GM19467 (cell line): Measurements from ENCODE around the gene ZGRF1.
"Not testable (repeated sequence)": the region's sequence is repeated elsewhere in the genome, so short reads cannot be mapped to it uniquely, and the experiment has no call there.

Experiments used
- ATAC-seq: cut with Tn5 transposase; IDR thresholded peaks from one replicate; pipeline ENCODE4 v1.9.1; 2021; ENCODE audit warnings: mild to moderate bottlenecking, moderate library complexity; ENCODE audit not compliant: unreplicated experiment

The ZGRF1 gene

DNA sequence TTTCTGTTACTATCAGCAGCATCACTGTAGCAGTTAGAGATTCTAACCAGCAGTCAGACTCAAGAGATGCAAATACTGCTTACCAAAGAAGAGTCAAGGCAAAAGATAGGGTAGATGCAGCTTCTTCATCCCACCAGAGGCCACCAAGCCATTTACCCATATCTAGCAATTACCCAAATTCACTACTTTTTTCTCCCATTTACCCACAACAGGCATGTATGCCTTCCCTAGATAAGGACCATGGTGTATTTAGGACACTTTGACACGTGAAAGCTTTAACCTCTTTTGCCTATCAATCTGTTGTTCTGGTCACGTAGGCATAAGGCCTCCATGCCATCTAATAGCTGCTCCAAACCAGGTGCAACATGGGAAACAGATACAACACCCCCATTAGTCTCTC, 5.8 kb upstream of the ZGRF1 start:
- no peak for ATAC-seq

- peak; percentile 1 for ATAC-seq
These were observed 800 bp upstream of the ZGRF1 start for GRCh38 chr4:112637552-112637866.

GRCh38 chr4:112633477-112634235, 3.1 kb downstream of the ZGRF1 start:
- no peak for ATAC-seq

DNA sequence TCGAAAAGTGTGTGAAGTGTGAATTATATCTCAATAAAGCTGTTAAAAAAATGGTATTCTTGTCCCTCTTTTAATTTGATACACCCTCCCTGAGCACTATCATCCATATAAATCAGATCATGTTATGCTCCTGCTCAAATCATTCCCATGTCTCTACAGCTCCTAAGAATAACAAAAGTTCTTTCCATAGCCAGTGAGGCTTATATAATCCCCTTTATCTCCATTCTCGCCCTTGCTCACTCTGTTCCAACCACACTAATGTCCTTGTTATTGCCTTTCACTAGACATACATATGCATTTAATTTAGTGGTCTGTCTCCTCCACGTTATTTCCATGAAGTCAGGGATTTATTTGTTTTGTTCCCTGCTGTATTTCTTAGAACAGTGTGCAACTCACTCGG, 10.5 kb downstream of the ZGRF1 start:
- no peak for ATAC-seq

DNA sequence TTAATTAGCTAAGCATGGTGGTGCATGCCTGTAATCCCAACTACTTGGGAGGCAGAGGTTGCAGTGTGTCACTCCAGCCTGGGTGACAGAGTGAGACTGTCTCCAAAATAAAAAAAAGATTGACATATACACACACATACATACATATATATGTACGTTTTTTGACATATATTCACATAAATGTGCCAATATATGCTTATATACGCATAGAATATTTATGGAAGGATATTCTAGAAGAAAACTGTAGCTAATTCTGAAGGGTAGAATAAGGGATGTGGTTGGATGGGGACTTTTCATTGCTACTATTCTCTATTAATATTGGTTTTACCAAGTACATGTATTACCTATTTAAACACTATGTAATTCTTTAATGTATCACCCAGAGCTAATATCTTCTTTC, 19.7 kb downstream of the ZGRF1 start:
- no peak for ATAC-seq

DNA sequence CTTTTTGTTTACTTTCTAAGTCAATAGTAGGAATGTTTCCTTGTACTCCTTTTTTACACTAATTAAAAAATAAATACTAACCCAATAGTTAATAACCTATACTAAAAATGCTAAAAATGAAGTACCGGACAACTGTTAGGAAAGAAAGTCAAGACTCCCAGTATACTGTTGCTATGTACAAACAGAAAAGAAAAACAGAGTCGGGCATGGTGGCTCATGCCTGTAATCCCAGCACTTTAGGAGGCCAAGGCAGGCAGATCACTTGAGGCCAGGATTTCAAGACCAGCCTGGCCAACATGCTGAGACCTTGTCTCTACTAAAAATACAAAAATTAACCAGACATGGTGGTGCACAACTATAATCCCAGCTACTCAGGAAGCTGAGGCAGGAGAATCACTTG, 23.9 kb downstream of the ZGRF1 start:
- ATAC-seq: not testable (repeated sequence)

- no peak for ATAC-seq
These were observed 32.1 kb downstream of the ZGRF1 start for GRCh38 chr4:112604589-112604988.

DNA sequence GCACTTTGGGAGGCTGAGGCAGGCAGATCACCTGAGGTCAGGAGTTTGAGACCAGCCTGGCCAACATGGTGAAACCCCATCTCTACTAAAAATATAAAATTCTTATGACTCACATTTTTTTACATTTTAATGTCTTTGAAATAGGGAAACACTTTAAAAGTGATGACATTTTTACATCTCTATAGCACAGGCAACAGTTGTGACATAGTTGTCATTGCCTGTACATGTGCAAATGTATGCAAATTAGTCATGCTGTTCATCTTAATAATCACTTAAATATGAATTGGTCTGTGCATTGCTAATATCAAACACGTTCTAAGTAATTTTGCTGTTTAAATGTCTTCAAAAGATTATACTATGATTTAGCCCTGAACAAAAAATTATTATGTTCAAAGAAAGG, 41.7 kb downstream of the ZGRF1 start:
- ATAC-seq: no peak

- peak; percentile 60 for ATAC-seq
These were observed 43.1 kb downstream of the ZGRF1 start for GRCh38 chr4:112593438-112594133.

DNA sequence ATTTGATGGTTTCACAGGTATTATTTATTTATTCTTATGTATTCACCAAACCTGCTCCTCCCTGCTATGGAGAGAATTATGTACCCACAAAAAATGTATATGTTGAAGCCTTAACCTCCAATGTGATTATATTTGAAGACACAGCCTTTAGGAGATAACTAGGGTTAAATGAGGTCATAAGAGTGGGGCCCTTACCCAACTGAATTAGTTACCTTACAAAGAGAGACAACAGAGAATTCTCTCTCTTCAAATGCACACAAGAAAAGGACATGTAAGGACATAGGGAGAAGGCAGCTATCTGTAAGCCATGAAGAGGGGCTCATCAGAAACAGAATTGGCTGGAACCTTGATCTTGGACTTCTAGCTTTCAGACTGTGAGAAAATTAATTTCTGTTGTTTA, 44.0 kb downstream of the ZGRF1 start:
- ATAC-seq: no peak

DNA sequence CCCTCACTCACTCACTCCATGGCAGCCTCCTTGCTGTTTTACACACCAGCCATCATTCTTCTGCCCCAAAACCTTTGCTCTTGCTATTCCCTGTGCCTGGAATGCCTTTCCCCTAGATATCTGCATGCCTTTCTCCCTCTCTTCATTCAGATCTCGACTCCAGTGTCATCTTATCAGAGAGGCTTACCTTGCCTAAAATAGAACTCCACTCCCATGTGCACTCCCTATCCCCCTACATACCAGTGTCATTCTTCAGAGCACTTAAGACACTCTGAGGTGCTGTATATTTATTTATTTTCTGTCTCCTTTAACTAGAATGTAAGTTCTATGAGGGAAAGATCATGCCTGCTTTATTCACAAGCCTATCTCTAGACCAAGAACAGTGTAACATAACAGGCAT, 45.1 kb downstream of the ZGRF1 start:
- ATAC-seq: no peak

GRCh38 chr4:112589206-112589605, 47.5 kb downstream of the ZGRF1 start:
- ATAC-seq: no peak

GRCh38 chr4:112585977-112586736, 50.6 kb downstream of the ZGRF1 start:
- no peak for ATAC-seq

DNA sequence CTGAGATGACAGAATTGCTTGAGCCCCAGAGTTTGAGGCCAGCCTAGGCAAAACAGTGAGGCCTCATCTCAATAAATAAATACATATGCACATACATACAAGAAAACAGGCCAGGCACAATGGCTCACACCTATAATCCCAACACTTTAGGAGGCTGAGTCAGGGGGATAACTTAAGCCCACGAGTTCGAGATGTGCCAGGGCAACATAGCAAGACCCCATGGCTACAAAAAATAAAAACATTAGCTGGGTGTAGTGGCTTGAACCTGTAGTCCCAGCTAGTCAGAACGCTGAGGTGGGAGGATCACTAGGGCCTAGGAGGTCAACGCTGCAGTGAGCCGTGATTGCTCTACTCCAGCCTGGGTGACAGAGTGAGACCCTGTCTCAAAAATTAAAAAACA, 69.2 kb downstream of the ZGRF1 start:
- ATAC-seq: no peak

DNA sequence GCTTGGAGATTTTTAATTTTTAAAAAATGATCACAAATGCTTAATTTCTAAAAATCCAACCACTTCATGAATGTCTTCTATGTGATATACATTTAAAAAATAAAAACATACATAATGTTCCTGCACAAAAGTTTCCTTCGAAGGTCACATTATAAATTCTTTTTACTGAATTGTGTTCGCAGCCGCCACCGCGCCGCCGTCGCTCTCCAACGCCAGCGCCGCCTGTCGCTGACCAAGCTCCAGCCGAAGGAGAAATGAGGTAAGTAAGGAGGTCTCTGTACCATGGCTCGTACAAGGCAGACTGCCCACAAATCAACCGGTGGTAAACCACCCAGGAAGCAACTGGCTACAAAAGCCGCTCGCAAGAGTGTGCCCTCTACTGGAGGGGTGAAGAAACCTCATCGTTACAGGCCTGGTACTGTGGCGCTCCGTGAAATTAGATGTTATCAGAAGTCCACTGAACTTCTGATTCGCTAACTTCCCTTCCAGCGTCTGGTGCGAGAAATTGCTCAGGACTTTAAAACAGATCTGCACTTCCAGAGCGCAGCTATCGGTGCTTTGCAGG, 71.9 kb downstream of the ZGRF1 start:
- ATAC-seq: no peak

DNA sequence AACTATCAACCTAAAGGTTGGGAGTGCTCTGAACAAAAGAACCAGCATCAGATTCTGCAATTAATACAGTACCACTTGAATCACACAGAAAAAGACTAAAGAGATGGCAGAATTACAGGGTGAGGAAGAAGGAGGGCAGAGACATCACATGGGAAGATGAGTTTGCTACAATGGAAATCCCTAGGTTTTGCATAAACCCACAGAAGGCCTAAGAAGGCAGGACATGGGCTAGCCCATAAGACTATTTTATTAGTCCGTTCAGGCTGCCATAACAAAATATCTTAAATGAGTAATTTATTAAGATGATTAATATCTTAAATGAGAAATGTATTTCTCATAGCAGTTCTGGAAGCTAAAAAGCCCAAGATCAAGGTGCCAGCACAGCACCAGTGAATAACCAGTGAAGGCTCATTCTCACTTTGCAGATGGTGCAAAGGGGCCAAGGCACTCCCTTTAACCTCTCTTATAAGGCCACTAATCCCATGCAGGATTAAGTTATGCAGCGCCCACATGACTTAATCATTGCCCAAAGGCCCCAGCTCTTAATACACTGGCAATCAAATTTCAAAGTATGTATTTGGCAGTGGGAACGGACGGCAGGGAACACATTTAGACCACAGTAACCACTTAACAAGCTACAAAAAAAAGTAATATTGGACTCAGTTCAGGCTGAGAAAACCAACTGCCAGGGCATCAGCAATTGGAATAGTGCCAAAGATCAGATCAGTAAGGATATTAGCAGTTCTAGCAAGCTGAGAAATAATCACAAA, 73.1 kb downstream of the ZGRF1 start:
- no peak for ATAC-seq

GRCh38 chr4:112562254-112562879, 74.3 kb downstream of the ZGRF1 start:
- ATAC-seq: no peak

- ATAC-seq: peak; percentile 66
These were observed 76.6 kb downstream of the ZGRF1 start for GRCh38 chr4:112560084-112560483.

DNA sequence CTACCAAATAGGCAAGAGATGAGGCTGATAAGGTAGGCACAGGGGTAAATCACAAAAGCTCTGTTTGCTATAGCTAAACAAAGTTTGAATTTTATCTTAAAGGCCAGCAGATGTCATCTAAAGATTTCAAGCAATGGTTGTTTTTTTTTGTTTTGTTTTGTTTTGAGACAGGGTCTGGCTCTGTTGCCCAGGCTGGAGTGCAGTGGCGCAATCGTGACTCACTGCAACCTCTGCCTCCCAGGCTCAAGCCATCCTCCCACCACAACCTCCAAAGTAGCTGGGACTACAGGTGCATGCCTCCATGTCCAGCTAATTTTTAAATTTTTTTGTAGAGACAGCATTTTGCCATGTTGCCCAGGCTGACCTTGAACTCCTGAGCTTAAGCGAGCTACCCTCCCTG, 77.7 kb downstream of the ZGRF1 start:
- ATAC-seq: no peak

GRCh38 chr4:112557676-112558411, 78.9 kb downstream of the ZGRF1 start:
- no peak for ATAC-seq
